HepG2 (cell line): ENCODE results near the gene MIEF1. TPM values are rescaled to one million over a fixed set of nuclear protein-coding genes. Genes with fewer than 3 reads are reported as not detected.

Experiments
- GATAD1 ChIP-seq: IDR thresholded peaks from 2 replicates; pipeline ENCODE4 v1.6.1; 2016; ENCODE audit warnings: missing genetic modification reagents, missing compliant biosample characterization
- GMEB2 ChIP-seq: IDR thresholded peaks from 2 replicates; pipeline ENCODE4 v1.6.1; 2016; ENCODE audit warnings: missing biosample characterization, missing genetic modification reagents, low read depth
- LBX2 ChIP-seq: sonication (generic); formaldehyde crosslinking; IDR thresholded peaks from 2 replicates; pipeline ENCODE4 v1.5.0; 2020; ENCODE audit warnings: missing genetic modification reagents, mild to moderate bottlenecking, borderline replicate concordance
- MBNL3 ChIP-seq: fragments of 250-450 bp; sonication (Bioruptor Pico); conservative IDR thresholded peaks from 2 replicates; pipeline ENCODE4 v1.8.0; 2022; ENCODE audit warnings: mild to moderate bottlenecking, inconsistent platforms
- MNT ChIP-seq: fragments of 450-650 bp; IDR thresholded peaks from 2 replicates; pipeline ENCODE4 v1.6.1; 2016
- PITX1 ChIP-seq: sonication (generic); formaldehyde crosslinking; IDR thresholded peaks from 2 replicates; pipeline ENCODE4 v1.5.1; 2020; ENCODE audit warnings: mild to moderate bottlenecking, missing genetic modification reagents
- PRDM4 ChIP-seq: sonication (generic); formaldehyde crosslinking; IDR thresholded peaks from 2 replicates; pipeline ENCODE4 v1.9.0; 2021; ENCODE audit warnings: missing genetic modification reagents, borderline replicate concordance
- RBAK ChIP-seq: sonication (generic); formaldehyde crosslinking; IDR thresholded peaks from 2 replicates; pipeline ENCODE4 v1.5.1; 2020; ENCODE audit warnings: mild to moderate bottlenecking, missing genetic modification reagents
- REPIN1 ChIP-seq: sonication (generic); formaldehyde crosslinking; IDR thresholded peaks from 2 replicates; pipeline ENCODE4 v1.8.0; 2022; ENCODE audit warnings: missing genetic modification reagents, low read depth, mild to moderate bottlenecking, borderline replicate concordance
- TFDP1 ChIP-seq: IDR thresholded peaks from 2 replicates; pipeline ENCODE4 v1.6.1; 2016; ENCODE audit warnings: missing compliant biosample characterization, missing genetic modification reagents, borderline replicate concordance
- ZKSCAN1 ChIP-seq: fragments of 150-350 bp; IDR thresholded peaks from 2 replicates; pipeline ENCODE4 v1.6.1; 2014; ENCODE audit warnings: low read length
- ZNF280B ChIP-seq: sonication (generic); formaldehyde crosslinking; IDR thresholded peaks from 2 replicates; pipeline ENCODE4 v1.5.0; 2020; ENCODE audit warnings: missing genetic modification reagents, mild to moderate bottlenecking, borderline replicate concordance
- ZNF414 ChIP-seq: sonication (generic); formaldehyde crosslinking; IDR thresholded peaks from 2 replicates; pipeline ENCODE4 v1.5.0; 2020; ENCODE audit warnings: missing genetic modification reagents
- ZNF746 ChIP-seq: sonication (generic); formaldehyde crosslinking; IDR thresholded peaks from 2 replicates; pipeline ENCODE4 v1.8.0; 2022; ENCODE audit warnings: mild to moderate bottlenecking, missing genetic modification reagents
- ZUFSP ChIP-seq: sonication (generic); formaldehyde crosslinking; IDR thresholded peaks from 2 replicates; pipeline ENCODE4 v1.9.0; 2021; ENCODE audit warnings: missing genetic modification reagents, mild to moderate bottlenecking, borderline replicate concordance
- polyA plus RNA-seq, 8 experiments: library from polyadenylated mRNA; depleted of rRNA in 3 of 8; stranded (reverse) in 7 of 8; unstranded in 1 of 8; fragments of >200 nt; fragmentation: Illumina TruSeq in 4 of 8; extraction: Trizol in 4 of 8; gene quantifications; 2 replicates each; pipeline versions ENCODE4 v1.2.1 to v1.2.3, GENCODE V29; 2011 to 2016; ENCODE audit warnings: low read depth in 4 of 8, missing spikeins in 1 of 8, mixed read lengths in 1 of 8; ENCODE audit not compliant: insufficient read depth in 1 of 8
- total RNA-seq, 5 experiments: library from RNA; depleted of rRNA; stranded (reverse); fragments of >200 nt; fragmentation: Illumina TruSeq; extraction: Trizol; gene quantifications; 2 replicates each; pipeline ENCODE4 v1.2.3, GENCODE V29; 2016; ENCODE audit warnings: low read depth in 1 of 5

Gene MIEF1
- total and polyA plus RNA-seq, 2 of the 13 experiments (the other 11 are each of a cell fraction or from before 2014, with no cell fraction given) = 21.7 to 34.8 TPM

GRCh38 chr22:39534092-39534506 is 32.0 kb downstream of the MIEF1 start (continued):
- TF ChIP-seq REPIN1 (CRISPR knock-in tag) = 0 out of 2 replicates have a peak, but pooled peaks have one; percentile 22
- no peak for TF ChIP-seq PRDM4
- no peak for TF ChIP-seq ZUFSP (CRISPR knock-in tag)
- TF ChIP-seq ZNF280B (CRISPR knock-in tag) = no peak
- TF ChIP-seq TFDP1 (CRISPR knock-in tag) = no peak
- 0 out of 2 replicates have a peak, but pooled peaks have one; percentile 35 for TF ChIP-seq PITX1 (CRISPR knock-in tag)
- no peak for TF ChIP-seq LBX2 (CRISPR knock-in tag)
- no peak for TF ChIP-seq ZNF414 (CRISPR knock-in tag)
- no peak for TF ChIP-seq RBAK (CRISPR knock-in tag)
- TF ChIP-seq GATAD1 (CRISPR knock-in tag) = no peak; the same call in 1 of the 2 replicates
- no peak for TF ChIP-seq ZNF746 (CRISPR knock-in tag)
- TF ChIP-seq GMEB2 (CRISPR knock-in tag) = no peak
- no peak for TF ChIP-seq MBNL3
- no peak for TF ChIP-seq MNT
- no peak for TF ChIP-seq ZKSCAN1
